G401.6 (cell line): ENCODE results near the gene MAPK1.
"Not testable (repeated sequence)": the region's sequence is repeated elsewhere in the genome, so short reads cannot be mapped to it uniquely, and the experiment has no call there.

Experiments
- FAIRE-seq: peaks from 2 replicates; lab custom pipeline; 2012; peaks lifted over from hg19 to GRCh38; lab: Jason Lieb, UNC

Gene MAPK1

DNA sequence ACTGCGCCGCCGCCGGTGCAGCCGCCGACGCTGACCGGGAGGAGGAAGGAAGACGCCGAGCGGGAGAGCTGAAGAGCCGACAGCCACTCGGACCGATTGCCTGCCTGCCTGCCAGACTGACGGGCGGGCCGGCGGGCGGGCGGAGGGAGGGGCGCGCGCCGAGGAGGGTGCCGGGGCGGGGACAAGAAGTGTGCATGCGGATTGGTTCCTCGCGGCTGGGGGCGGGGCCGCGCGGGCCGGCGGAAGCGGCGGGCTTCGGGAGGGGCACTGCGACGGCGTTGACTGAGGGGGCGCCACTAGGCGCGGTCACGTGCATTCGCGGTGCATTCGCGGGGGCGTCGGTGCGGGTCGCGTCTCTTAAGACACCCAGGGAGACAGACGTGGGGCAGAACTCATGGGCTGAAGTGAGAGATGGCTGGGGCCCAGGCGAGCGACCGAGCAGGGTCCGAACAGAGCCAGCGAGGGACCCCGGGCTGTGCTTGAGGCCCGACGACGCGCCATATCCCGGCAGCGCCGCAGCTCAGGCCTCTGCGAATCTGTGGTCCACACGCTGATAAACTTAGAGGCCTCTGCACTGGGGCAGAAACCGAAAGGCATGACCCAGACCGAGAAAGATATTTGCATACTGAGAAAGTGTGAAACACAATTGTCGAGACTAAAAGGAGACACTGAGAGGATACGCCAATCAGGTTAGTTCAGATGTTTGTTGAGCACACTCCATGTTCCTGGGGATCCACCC is at the start of gene MAPK1:
TSS of gene MAPK1 (minus strand) at position 118 of the 739 bp plus-strand sequence. CDS start 205 bp downstream, outside the sequence.
- FAIRE-seq = no peak

- no peak for FAIRE-seq
Measured at GRCh38 chr22:21916309-21916918, 49.0 kb upstream of the MAPK1 start.

DNA sequence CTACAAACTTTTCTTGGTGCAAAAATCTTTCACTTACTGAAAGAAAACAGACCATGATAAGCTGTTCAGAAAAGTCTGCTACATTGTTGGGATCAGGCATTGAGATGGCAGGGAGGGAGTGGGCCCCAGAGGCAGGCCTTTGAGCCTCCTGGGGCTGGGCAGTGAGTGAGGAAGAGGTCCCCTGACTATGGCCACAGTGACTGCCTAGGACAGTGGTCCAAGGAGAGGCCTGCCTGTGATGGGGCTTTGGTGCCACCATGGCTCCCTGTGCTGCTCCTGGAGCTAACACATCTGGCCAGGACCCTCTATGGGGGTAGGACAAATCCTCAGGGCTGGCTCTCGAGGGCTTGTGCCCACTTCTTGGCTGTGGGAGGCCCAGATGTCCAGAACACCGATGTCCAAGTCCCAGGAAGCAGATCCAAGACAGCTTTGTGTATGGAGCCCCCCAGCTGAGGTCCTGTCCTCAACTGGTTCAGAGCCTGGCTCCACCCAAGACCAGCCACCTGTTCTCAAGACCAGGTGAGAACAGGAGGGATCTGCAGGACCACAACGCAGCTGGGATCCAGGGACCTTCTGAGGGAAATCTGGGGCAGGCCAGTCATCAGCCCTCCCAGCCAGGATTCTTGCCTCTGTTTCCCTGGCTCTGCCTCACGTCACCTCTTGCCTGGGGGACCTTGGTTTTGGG is 48.3 kb upstream of the MAPK1 start:
- FAIRE-seq = no peak

DNA sequence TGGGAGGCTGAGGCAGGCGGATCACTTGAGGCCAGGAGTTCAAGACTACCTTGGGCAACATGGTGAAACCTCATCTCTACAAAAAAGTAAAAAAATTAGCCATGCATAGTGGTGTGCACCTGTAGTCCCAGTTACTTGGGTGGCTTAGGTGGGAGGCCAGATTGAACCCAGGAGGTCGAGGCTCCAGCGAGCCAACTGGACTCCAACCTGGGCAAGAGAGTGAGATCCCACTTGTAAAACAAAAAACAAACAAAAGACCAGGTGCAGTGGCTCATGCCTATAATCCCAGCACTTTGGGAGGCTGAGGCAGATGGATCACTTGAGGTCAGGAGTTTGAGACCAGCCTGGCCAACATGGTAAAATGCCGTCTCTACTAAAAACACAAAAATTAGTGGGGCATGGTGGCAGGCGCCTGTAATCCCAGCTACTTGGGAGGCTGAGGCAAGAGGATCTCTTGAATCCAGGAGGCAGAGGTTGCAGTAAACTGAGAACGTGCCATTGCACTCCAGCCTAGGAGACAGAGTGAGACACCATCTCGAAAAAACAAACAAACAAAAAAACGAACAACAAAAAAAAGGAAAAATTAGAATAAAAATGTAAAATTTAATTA is 46.7 kb upstream of the MAPK1 start:
- FAIRE-seq = not testable (repeated sequence)

- FAIRE-seq = not testable (repeated sequence)
Measured at GRCh38 chr22:21910367-21910766, 42.9 kb upstream of the MAPK1 start.

GRCh38 chr22:21909871-21910270 is 42.4 kb upstream of the MAPK1 start:
- FAIRE-seq = no peak

DNA sequence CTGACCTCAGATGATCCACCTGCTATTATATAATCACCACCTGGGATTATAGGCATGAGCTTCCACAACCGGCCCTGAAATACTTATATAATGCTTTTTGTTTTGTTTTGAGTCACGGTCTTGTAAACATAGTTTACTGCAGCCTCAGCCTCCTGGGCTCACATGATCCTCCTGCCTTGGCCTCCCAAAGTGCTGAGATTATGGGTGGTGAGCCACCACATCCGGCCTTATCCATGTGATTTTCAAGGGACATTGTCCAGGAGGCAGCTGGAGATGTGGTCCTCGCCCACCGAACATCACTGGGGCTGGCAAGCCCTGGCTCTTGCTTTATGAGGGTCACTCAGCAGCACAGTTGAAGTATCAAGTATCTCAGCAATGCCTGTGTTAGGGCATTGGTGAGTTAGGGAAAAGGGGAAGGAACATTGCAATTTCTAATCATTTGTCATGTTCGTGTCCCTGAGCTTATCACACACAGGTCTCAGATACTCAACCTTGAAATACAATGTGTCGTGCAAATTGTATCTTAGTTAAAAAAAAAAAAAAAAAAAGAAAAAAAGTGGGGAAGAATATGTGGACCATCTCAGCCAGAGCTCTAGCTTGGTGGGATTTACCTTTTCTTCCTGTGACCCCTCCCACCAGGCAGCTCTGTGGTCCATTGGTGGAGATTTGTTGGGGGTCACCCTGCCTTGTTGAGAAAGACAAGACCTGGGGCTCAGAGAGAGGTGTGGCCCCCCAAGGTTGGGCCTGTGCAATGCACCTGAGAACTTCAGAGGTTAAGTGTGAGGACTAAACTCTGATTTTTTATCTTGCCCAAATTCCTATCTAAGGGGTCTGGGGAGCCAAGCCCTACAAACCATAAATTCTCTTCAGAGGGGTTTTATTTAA is 40.4 kb upstream of the MAPK1 start:
- FAIRE-seq = no peak

GRCh38 chr22:21905234-21905633 is 37.8 kb upstream of the MAPK1 start:
- FAIRE-seq = not testable (repeated sequence)

DNA sequence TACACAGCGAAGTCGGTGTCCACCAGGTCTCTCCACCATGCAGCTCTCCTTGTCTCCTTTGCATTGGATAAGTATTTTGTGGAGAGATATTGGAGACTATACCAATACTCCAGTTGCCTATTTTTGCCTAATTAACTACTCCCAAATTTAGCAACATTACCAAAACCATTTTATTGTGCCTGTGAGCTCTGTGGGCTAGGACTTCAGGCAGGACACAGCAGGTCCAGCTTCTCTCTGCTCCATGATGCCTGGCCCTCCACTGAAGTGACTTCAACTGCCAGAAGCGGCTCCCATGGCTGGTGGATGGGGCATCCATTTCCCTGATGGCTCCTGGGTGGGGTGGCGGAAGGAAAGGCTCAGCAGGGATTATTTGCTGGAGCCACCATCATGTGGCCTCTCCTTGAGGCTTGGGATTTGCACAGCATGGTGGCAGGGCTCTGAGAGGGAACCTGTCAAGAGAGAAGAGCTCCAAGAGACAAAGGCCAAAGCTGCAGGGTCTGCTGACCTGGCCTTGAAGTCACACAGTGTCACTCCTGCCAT is 36.9 kb upstream of the MAPK1 start:
- FAIRE-seq = no peak

DNA sequence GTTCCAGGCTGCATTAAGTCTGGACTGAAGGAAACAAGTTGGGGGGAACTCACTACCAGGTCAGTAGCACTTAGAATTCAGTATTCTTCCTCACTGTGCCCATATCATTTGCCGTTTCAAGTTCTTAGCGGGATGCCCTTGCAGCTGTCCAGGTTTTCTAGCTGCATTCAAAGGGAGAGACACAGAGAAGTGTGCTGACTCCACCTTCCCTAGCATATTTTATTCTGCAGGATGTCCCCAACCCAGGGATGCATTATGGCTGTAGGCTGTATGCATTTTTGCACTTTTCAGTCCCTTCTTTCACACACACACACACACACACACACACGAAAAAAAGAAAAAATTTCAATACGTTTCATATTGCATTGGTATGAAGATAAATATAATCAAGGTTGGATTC is 35.8 kb upstream of the MAPK1 start:
- FAIRE-seq = no peak

GRCh38 chr22:21902296-21903087 is 35.0 kb upstream of the MAPK1 start:
- FAIRE-seq = no peak

DNA sequence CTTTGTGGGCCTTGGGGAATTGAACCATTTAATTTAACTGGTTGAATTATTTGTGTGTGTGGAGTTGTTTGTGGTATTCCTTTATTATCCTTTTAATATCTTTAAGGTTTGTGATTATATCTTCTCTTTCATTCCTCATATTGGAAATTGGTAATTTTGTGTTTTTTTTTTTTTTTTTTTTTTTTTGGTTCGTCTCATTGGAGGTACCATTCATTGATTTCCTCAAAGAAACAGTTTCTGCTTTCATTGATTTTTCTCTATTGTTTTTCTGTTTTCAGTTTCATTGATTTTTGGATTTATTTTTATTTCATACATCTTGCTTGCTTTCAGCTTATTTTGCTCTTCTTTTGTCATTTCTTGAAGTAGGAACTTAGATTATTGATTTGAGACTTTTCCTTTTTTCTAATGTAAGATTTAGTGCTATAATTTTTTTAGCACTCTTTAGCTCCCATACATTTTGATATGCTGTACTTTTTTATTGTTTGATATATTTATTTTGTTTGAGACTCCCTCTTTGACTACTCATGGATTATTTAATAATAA is 31.0 kb upstream of the MAPK1 start:
- FAIRE-seq = no peak

DNA sequence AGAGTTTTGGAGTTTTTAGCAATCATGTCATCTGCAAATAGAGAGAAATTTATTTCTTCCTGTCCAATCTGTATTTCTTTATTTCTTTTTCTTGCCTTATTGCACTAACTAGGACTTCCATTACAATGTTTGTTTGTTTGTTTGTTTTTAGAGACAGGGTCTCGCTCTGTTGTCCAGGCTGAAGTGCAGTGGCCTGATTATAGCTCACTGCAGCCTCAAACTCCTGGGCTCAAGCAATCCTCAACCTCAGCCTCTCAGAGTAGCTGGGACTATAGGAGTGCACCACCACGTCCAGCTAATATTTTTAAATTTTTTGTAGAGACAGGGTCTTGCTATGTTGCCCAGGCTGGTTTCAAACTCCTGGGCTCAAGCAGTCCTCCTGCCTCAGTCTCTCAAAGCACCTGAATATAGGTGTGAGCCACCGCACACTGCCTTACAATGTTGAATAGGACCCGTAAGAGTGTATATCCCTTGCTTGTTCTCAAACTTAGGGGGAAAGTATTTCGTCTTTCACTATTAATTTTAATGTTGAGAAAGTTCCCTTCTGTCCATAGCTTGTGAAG is 29.6 kb upstream of the MAPK1 start:
- no peak for FAIRE-seq

- FAIRE-seq = not testable (repeated sequence)
Measured at GRCh38 chr22:21896275-21896674, 28.8 kb upstream of the MAPK1 start.

DNA sequence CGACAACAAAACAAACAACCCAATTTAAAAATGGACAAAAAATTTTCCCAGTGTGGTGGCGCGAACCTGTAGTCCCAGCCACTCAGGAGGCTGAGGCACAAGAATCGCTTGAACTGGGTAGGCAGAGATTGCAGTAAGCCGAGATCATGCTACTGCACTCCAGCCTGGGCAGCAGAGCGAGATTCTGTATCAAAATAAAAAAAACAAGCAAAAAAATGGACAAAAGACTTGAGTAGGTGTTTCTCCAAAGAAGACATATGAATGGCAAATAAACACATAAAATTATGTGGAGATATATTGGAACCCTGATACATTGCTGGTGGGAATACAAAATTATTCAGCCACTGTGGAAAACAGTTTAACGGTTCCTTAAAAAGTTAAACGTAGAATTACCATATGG is 27.4 kb upstream of the MAPK1 start:
- no peak for FAIRE-seq

GRCh38 chr22:21889251-21889990 is 22.0 kb upstream of the MAPK1 start:
- no peak for FAIRE-seq

DNA sequence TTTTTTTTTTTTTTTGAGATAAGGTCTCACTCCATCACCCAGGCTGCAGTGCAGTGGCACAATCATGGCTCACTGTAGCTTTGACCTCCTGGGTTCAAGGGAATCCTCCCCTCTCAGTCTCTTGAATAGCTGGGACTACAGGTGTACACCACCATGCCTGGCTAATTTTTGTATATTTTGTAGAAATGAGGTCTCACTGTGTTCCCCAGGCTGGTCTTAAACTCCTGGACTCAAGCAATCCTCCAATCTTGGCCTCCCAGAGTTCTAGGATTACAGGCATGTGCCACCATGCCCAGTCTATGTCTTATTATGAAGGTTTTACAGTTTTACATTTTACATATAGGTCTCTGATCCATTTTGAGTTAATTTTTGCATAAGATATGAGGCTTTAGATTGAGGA is 20.4 kb upstream of the MAPK1 start:
- no peak for FAIRE-seq

DNA sequence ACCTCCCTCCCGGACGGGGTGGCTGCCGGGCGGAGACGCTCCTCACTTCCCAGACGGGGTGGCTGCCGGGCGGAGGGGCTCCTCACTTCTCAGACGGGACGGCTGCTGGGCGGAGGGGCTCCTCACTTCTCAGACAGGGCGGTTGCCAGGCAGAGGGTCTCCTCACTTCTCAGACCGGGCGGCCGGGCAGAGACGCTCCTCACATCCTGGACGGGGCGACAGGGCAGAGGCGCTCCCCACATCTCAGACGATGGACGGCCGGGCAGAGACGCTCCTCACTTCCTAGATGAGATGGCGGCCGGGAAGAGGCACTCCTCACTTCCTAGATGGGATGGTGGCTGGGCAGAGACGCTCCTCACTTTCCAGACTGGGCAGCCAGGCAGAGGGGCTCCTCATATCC is 16.5 kb upstream of the MAPK1 start:
- FAIRE-seq = not testable (repeated sequence)

- not testable (repeated sequence) for FAIRE-seq
Measured at GRCh38 chr22:21882754-21883333, 15.4 kb upstream of the MAPK1 start.
